Esophagus (tissue), 2 donors: ENCODE measurements around the gene TUBG1. TPM values are rescaled to one million over a fixed set of nuclear protein-coding genes. Genes with fewer than 3 reads are reported as not detected.
"Not testable (repeated sequence)": the region's sequence is repeated elsewhere in the genome, so short reads cannot be mapped to it uniquely, and the experiment has no call there.

Source experiments
- H3K27ac ChIP-seq, 2 donors: one replicate each; pipeline ENCODE4 v1.5.1; 2013; ENCODE audit warnings: low read depth in 2 of 2, mild to moderate bottlenecking in 2 of 2, inconsistent platforms in 1 of 2, low read length in 1 of 2, moderate library complexity in 1 of 2
- H3K27me3 ChIP-seq, 2 donors: one replicate each; pipeline ENCODE4 v1.6.1; 2013; ENCODE audit warnings: low read length in 2 of 2, control low read depth in 1 of 2, mild to moderate bottlenecking in 1 of 2; ENCODE audit not compliant: insufficient read depth in 2 of 2, control insufficient read depth in 1 of 2
- H3K36me3 ChIP-seq, 2 donors: one replicate each; pipeline ENCODE4 v1.6.1; 2013; ENCODE audit warnings: low read length in 1 of 2; ENCODE audit not compliant: control insufficient read depth in 2 of 2, insufficient read depth in 2 of 2
- H3K4me1 ChIP-seq, 2 donors: one replicate each; pipeline ENCODE4 v1.6.1; 2013; ENCODE audit warnings: low read length in 1 of 2; ENCODE audit not compliant: control insufficient read depth in 2 of 2, insufficient read depth in 2 of 2
- H3K4me3 ChIP-seq, 2 donors: one replicate each; pipeline ENCODE4 v1.5.1; 2013; ENCODE audit warnings: low read length in 2 of 2, mild to moderate bottlenecking in 2 of 2, low read depth in 1 of 2, moderate library complexity in 1 of 2
- H3K9me3 ChIP-seq, 2 donors: one replicate each; pipeline ENCODE4 v1.6.1; 2013; ENCODE audit warnings: mild to moderate bottlenecking in 2 of 2, low read depth in 1 of 2, low read length in 1 of 2, moderate library complexity in 1 of 2; ENCODE audit not compliant: control insufficient read depth in 2 of 2, insufficient read depth in 1 of 2
- WGBS, 2 donors: extraction: QIAGEN DNeasy Blood & Tissue Kit; methylation state at CpG; one replicate each; pipeline ENCODE4 v1.1.7; 2013; 5-methylcytosine and 5-hydroxymethylcytosine counted together
- polyA plus RNA-seq, 2 donors: library from polyadenylated mRNA; stranded (reverse); fragments of 200-250 nt; gene quantifications; one replicate each; pipeline ENCODE4 v1.2.3, GENCODE V29; 2013
- donor health status: healthy with polysubstance abuse.
- donor health status: Bipolar disorder and iron deficiency.

The TUBG1 gene
- polyA plus RNA-seq, 2 donors: 27.2 to 49.9 TPM

GRCh38 chr17:42618442-42619150 lies 9.1 kb downstream of the TUBG1 start:
- no peaks in the 10 kb centered on the region for H3K27me3 ChIP-seq
- no peak overlapping the region for H3K4me3 ChIP-seq
- H3K27ac ChIP-seq: peak overlapping the region in 1 of 2 donors; percentile 78
- H3K36me3 ChIP-seq: peaks cover 16% of the 10 kb centered on the region in 2 donors
- 42 to 47% methylated on average over 9 of the region's 9 CpGs for WGBS, 2 donors
- no peaks in the 10 kb centered on the region for H3K9me3 ChIP-seq
- H3K4me1 ChIP-seq: no peaks in the 10 kb centered on the region

GRCh38 chr17:42621987-42622386 lies 12.5 kb downstream of the TUBG1 start:
- not testable (repeated sequence) for H3K27ac ChIP-seq, H3K4me3 ChIP-seq, H3K36me3 ChIP-seq, H3K27me3 ChIP-seq, H3K9me3 ChIP-seq, H3K4me1 ChIP-seq
- WGBS, 2 donors: 88 to 93% methylated on average over 3 of the region's 3 CpGs

DNA sequence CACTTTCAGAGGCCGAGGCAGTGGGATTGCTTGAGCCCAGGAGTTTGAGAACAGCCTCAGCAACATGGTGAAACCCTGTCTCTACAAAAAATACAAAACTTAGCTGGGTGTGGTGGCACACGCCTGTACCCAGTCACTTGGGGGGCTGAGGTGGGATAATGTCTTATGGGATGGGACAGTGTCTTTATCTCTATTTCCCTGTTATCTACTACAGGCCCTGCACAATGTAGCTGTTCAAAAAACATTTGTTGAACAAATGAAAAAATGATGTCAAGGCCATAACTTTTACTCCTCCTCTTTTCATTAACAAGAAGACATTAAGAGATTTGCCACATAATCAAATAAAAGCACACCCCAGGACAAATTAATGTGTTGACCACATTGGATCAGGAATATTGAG lies 13.8 kb downstream of the TUBG1 start:
- Histone ChIP-seq H3K4me1 (no peaks in the 10 kb centered on the region), H3K27ac (no peak overlapping the region), H3K36me3 (no peaks in the 10 kb centered on the region), H3K4me3 (no peak overlapping the region), H3K27me3 (no peaks in the 10 kb centered on the region), H3K9me3 (no peaks in the 10 kb centered on the region)
- WGBS, 2 donors: 90 to 91% methylated on average over 2 of the region's 2 CpGs

DNA sequence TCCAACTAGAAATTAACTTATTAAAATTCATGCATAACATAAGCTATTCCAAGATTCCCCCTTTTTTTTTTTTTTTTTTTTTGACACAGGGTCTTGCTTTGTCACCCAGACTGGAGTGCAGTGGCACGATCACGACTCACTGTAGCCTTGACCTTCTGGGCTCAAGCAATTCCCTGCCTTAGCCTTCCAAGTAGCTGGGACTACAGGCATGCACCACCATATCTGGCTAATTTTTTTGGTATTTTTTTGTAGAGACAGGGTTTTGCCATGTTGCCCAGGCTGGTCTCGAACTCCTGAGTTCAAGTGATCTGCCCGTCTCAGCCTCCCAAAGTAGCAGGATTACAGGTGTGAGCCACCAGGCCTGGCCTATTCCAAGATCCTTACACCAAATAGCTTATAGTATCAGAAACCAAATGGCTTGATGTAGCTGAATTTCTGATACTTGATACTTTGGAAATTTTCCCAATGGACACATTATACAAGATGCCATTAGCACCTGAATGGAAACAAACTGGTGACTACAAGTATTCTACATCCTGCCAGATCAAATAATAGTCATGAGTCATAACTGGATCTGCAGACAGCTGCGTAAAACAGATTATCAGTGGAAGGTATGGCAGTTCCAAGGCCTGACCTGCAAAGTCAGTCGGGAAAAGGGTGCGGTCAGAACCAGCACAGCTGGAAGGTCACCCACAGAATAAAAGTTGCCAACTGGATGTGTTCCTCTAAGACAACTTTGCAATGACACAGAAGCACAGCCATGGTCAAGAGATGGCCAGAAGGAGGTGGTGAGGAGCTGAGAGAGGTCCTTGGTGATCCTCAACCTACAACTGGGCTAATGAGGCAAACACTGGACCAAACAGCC lies 14.5 kb downstream of the TUBG1 start:
- Histone ChIP-seq H3K27me3 (no peaks in the 10 kb centered on the region), H3K27ac (peak overlapping the region; percentile 79 to 85), H3K4me1 (no peaks in the 10 kb centered on the region), H3K4me3 (no peak overlapping the region), H3K36me3 (no peaks in the 10 kb centered on the region), H3K9me3 (no peaks in the 10 kb centered on the region)
- 62 to 68% methylated on average over 7 of the region's 7 CpGs for WGBS, 2 donors

DNA sequence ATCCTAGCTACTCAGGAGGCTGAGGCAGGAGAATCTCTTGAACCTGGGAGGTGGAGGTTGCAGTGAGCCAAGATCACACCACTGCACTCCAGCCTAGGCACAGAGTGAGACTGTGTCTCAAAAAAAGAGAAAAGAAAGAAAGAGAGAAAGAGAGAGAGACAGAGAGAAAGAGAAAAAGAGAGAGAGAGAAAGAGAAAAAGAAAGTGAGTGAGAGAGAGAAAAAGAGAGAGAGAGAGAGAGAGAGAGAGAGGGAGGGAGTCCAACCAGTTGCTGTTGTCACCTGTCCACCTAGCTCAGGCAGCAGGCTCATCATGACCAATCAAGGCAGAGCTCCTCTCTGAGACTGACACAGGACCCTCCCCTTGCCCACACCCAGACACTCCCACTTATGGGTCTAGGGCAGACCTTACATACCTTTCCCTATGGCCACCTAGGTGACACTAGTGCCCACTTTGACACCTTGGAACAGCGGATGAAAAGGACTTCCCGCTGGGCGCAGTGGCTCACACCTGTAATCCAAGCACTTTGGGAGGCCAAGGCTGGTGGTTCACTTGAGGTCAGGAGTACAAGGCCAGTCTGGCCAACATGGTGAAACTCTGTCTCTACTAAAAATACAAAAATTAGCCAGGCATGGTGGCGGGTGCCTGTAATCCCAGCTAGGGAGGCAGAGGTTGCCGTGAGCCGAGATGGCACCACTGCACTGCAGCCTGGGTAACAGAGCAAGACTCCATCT lies 17.7 kb downstream of the TUBG1 start:
- not testable (repeated sequence) for H3K27me3 ChIP-seq, H3K4me1 ChIP-seq, H3K4me3 ChIP-seq, H3K27ac ChIP-seq, H3K9me3 ChIP-seq, H3K36me3 ChIP-seq
- 93 to 94% methylated on average over 6 of the region's 6 CpGs for WGBS, 2 donors

GRCh38 chr17:42629411-42630009 lies 20.0 kb downstream of the TUBG1 start:
- H3K27me3 ChIP-seq: no peaks in the 10 kb centered on the region
- 58 to 67% methylated on average over 3 of the region's 3 CpGs for WGBS, 2 donors
- no peak overlapping the region for H3K27ac ChIP-seq
- no peaks in the 10 kb centered on the region for H3K36me3 ChIP-seq
- no peaks in the 10 kb centered on the region for H3K9me3 ChIP-seq
- H3K4me1 ChIP-seq: no peaks in the 10 kb centered on the region
- no peak overlapping the region for H3K4me3 ChIP-seq

DNA sequence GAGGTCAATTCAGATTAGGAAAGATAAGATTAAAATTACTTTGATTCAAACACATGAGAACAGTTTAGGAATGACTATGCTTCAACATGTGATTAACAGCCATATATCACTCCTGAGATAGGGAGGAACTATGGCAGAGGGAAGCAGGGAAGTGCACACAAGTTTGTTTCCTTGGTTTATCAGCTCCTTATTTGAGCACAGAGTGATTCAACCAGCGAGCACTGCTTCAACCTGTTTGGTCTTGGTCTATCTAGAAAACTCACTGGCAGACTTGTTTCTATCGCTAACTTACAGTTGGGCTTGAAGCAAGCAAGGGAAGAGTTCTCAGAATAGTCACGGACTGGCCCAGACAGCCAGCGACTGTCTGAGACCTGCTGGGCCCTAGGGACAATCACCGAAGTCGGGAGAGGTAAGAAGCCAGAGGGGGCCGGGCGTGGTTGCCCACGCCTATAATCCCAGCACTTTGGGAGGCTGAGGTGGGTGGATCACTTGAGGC lies 23.5 kb downstream of the TUBG1 start:
- H3K27ac ChIP-seq: peak overlapping the region; percentile 85 to 86
- no peaks in the 10 kb centered on the region for H3K27me3 ChIP-seq
- H3K4me1 ChIP-seq: no peaks in the 10 kb centered on the region
- H3K4me3 ChIP-seq: no peak overlapping the region
- no peaks in the 10 kb centered on the region for H3K9me3 ChIP-seq
- H3K36me3 ChIP-seq: no peaks in the 10 kb centered on the region
- WGBS, 2 donors: 43 to 59% methylated on average over 9 of the region's 9 CpGs

DNA sequence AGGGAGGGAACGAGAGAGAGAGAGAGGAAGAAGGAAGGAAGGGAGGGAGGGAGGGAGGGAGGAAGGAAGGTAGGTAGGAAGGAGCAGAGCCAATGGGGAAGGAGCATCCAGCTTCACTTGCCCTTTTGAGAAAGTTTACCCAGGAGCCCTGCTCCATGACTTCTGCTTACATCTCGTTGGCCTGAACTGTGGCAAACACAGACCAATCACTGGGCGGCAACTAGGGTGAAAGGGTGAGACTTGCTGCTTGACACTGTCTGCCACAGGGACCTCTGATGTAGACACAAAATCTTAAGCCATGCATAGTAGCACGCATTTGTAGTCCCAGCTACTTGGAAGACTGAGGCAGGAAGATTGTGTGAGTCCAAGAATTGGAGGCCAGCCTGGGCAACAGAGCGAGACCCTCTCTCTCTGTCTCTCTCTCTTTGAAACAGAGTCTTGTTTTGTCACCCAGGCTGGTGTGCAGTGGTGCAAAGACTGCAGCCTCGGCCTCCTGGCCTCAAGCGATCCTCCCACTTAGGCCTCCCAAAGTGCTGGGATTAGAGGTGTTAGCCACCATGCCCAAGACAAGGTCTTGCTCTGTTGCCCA lies 30.1 kb downstream of the TUBG1 start:
- no peaks in the 10 kb centered on the region for H3K9me3 ChIP-seq
- WGBS, 2 donors: 76 to 81% methylated on average over 6 of the region's 7 CpGs
- no peaks in the 10 kb centered on the region for H3K36me3 ChIP-seq
- no peaks in the 10 kb centered on the region for H3K27me3 ChIP-seq
- H3K27ac ChIP-seq: no peak overlapping the region
- no peak overlapping the region for H3K4me3 ChIP-seq
- no peaks in the 10 kb centered on the region for H3K4me1 ChIP-seq

DNA sequence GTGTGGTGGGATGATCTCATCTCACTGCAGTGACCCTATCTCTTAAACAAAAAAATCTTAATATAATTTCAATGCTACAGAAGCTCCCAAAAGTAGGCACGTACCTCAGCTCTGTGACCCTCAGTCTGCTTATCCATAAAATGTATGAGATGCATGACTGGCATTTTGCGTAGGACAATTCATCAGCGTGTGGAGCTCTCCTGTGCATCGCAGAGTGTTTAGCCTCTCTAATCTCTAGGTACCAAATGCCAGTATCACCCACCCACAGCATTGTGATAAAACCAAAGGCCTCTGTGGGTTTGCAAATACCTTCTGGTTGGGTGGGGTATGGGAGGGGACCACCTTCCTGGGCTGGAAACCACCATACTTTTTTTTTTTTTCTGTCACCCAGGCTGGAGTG lies 30.6 kb downstream of the TUBG1 start:
- H3K27me3 ChIP-seq: no peaks in the 10 kb centered on the region
- no peaks in the 10 kb centered on the region for H3K9me3 ChIP-seq
- no peaks in the 10 kb centered on the region for H3K4me1 ChIP-seq
- H3K27ac ChIP-seq: no peak overlapping the region
- no peak overlapping the region for H3K4me3 ChIP-seq
- H3K36me3 ChIP-seq: no peaks in the 10 kb centered on the region
- WGBS, 2 donors: 86 to 89% methylated on average over 4 of the region's 4 CpGs
